SJSA1 (cell line): Measurements from ENCODE around the gene ZFP36. TPM values are rescaled to one million over a fixed set of nuclear protein-coding genes. Genes with fewer than 3 reads are reported as not detected.

Source experiments
- DNase-seq, 2 experiments: peaks; one replicate each; pipeline ENCODE4 v3.0.0-alpha.2; 2015 to 2020; ENCODE audit warnings: low spot score in 2 of 2, low read depth in 1 of 2
- H3K27ac ChIP-seq: fragments of 250-450 bp; sonication (Bioruptor Pico); 2 replicates; pipeline ENCODE4 v1.5.1; 2020; ENCODE audit warnings: mild to moderate bottlenecking, moderate library complexity
- H3K27me3 ChIP-seq: fragments of 250-450 bp; sonication (Bioruptor Pico); replicated peaks from 2 replicates; pipeline ENCODE4 v1.5.1; 2020; ENCODE audit warnings: mild to moderate bottlenecking, moderate library complexity
- H3K36me3 ChIP-seq: fragments of 250-450 bp; sonication (Bioruptor Pico); 2 replicates; pipeline ENCODE4 v1.5.1; 2020; ENCODE audit warnings: mild to moderate bottlenecking
- H3K4me1 ChIP-seq: fragments of 250-450 bp; sonication (Bioruptor Pico); replicated peaks from 2 replicates; pipeline ENCODE4 v1.6.1; 2021; ENCODE audit warnings: mild to moderate bottlenecking
- H3K4me3 ChIP-seq: fragments of 250-450 bp; sonication (Bioruptor Pico); 2 replicates; pipeline ENCODE4 v1.5.1; 2020; ENCODE audit warnings: mild to moderate bottlenecking
- H3K9me3 ChIP-seq: fragments of 250-450 bp; sonication (Bioruptor Pico); replicated peaks from 2 replicates; pipeline ENCODE4 v1.5.1; 2020; ENCODE audit warnings: mild to moderate bottlenecking
- total RNA-seq: library from RNA; depleted of rRNA; stranded (reverse); fragments of >200 nt; shearing (Covaris generic); gene quantifications from 2 replicates; pipeline ENCODE4 v1.2.3, GENCODE V29; 2014

The ZFP36 gene
- total RNA-seq, 1 experiment from 2014 or later = 4.3 TPM

- peaks cover 18% of the 10 kb centered on the region for H3K36me3 ChIP-seq
- H3K4me3 ChIP-seq = peak overlapping the region; percentile 81
- peaks cover 62% of the 10 kb centered on the region for H3K4me1 ChIP-seq
- no peaks in the 10 kb centered on the region for H3K9me3 ChIP-seq
- no peaks in the 10 kb centered on the region for H3K27me3 ChIP-seq
- no peak for DNase-seq
- no peak overlapping the region for H3K27ac ChIP-seq
These were observed 540 bp upstream of the ZFP36 start for GRCh38 chr19:39405958-39406655.

- DNase-seq = no peak
- H3K4me1 ChIP-seq = peaks cover 57% of the 10 kb centered on the region
- peak overlapping the region; percentile 62 for H3K27ac ChIP-seq
- peaks cover 18% of the 10 kb centered on the region for H3K36me3 ChIP-seq
- H3K4me3 ChIP-seq = peak overlapping the region; percentile 81
- H3K9me3 ChIP-seq = no peaks in the 10 kb centered on the region
- H3K27me3 ChIP-seq = no peaks in the 10 kb centered on the region
These were observed 688 bp downstream of the ZFP36 start for GRCh38 chr19:39407410-39407659.

- no peaks in the 10 kb centered on the region for H3K27me3 ChIP-seq
- H3K9me3 ChIP-seq = no peaks in the 10 kb centered on the region
- H3K4me1 ChIP-seq = peaks cover 52% of the 10 kb centered on the region
- DNase-seq = peak in 1 of 2 experiments; percentile 46
- H3K36me3 ChIP-seq = peaks cover 21% of the 10 kb centered on the region
- H3K27ac ChIP-seq = no peak overlapping the region
- peak overlapping the region; percentile 81 for H3K4me3 ChIP-seq
These were observed 1.2 kb downstream of the ZFP36 start for GRCh38 chr19:39407660-39408391.

- DNase-seq = no peak
These were observed 2.0 kb downstream of the ZFP36 start for GRCh38 chr19:39408392-39409207.

GRCh38 chr19:39409208-39410016 lies 2.8 kb downstream of the ZFP36 start:
- peaks cover 45% of the 10 kb centered on the region for H3K4me1 ChIP-seq
- DNase-seq = peak; percentile 54 to 73
- no peaks in the 10 kb centered on the region for H3K27me3 ChIP-seq
- peaks cover 30% of the 10 kb centered on the region for H3K36me3 ChIP-seq
- no peaks in the 10 kb centered on the region for H3K9me3 ChIP-seq
- peak overlapping the region; percentile 49 for H3K4me3 ChIP-seq
- peak overlapping the region; percentile 91 for H3K27ac ChIP-seq

More at GRCh38 chr19:39408392-39409207, 2.0 kb downstream of the ZFP36 start:
- peak overlapping the region; percentile 81; the same call in 1 of the 2 replicates for H3K4me3 ChIP-seq
- no peaks in the 10 kb centered on the region for H3K9me3 ChIP-seq
- H3K27me3 ChIP-seq = no peaks in the 10 kb centered on the region
- no peak overlapping the region; the same call in 1 of the 2 replicates for H3K27ac ChIP-seq
- H3K4me1 ChIP-seq = peaks cover 45% of the 10 kb centered on the region
- H3K36me3 ChIP-seq = peaks cover 24% of the 10 kb centered on the region

- Histone ChIP-seq H3K27me3 (no peaks in the 10 kb centered on the region), H3K27ac (peak overlapping the region; percentile 91), H3K9me3 (no peaks in the 10 kb centered on the region), H3K36me3 (peaks cover 38% of the 10 kb centered on the region), H3K4me1 (peaks cover 53% of the 10 kb centered on the region), H3K4me3 (peak overlapping the region; percentile 49)
- peak in 1 of 2 experiments; percentile 67 for DNase-seq
These were observed 3.6 kb downstream of the ZFP36 start for GRCh38 chr19:39410017-39410830.

- H3K9me3 ChIP-seq = no peaks in the 10 kb centered on the region
- DNase-seq = no peak
- peaks cover 53% of the 10 kb centered on the region for H3K4me1 ChIP-seq
- H3K27ac ChIP-seq = no peak overlapping the region
- no peak overlapping the region for H3K4me3 ChIP-seq
- H3K27me3 ChIP-seq = no peaks in the 10 kb centered on the region
- peaks cover 44% of the 10 kb centered on the region for H3K36me3 ChIP-seq
These were observed 4.1 kb downstream of the ZFP36 start for GRCh38 chr19:39410831-39411080.

- H3K36me3 ChIP-seq = peaks cover 49% of the 10 kb centered on the region
- DNase-seq = no peak
- H3K27me3 ChIP-seq = no peaks in the 10 kb centered on the region
- H3K4me1 ChIP-seq = peaks cover 52% of the 10 kb centered on the region
- no peak overlapping the region for H3K4me3 ChIP-seq
- no peaks in the 10 kb centered on the region for H3K9me3 ChIP-seq
- no peak overlapping the region for H3K27ac ChIP-seq
These were observed 4.6 kb downstream of the ZFP36 start for GRCh38 chr19:39411081-39411831.

- Histone ChIP-seq H3K36me3 (peaks cover 53% of the 10 kb centered on the region), H3K27me3 (no peaks in the 10 kb centered on the region), H3K4me1 (peaks cover 50% of the 10 kb centered on the region), H3K4me3 (peak overlapping the region; percentile 9), H3K9me3 (no peaks in the 10 kb centered on the region), H3K27ac (no peak overlapping the region)
- peak in 1 of 2 experiments; percentile 93 for DNase-seq
These were observed 5.1 kb downstream of the ZFP36 start for GRCh38 chr19:39411832-39412099.

GRCh38 chr19:39412100-39412866 lies 5.6 kb downstream of the ZFP36 start, which contains the start of gene PLEKHG2:
TSS of gene PLEKHG2 (plus strand) at chr19:39412669. CDS start at chr19:39414087, 1,418 bp downstream.
- peaks cover 54% of the 10 kb centered on the region for H3K36me3 ChIP-seq
- H3K9me3 ChIP-seq = no peaks in the 10 kb centered on the region
- H3K4me3 ChIP-seq = peak within 1 kb of the TSS; percentile 68
- peak; percentile 99 to 100 for DNase-seq
- H3K27ac ChIP-seq = peak within 1 kb of the TSS; percentile 80
- H3K4me1 ChIP-seq = peaks cover 50% of the 10 kb centered on the region
- H3K27me3 ChIP-seq = no peaks in the 10 kb centered on the region

GRCh38 chr19:39412867-39413271 lies 6.2 kb downstream of the ZFP36 start:
- peak in 1 of 2 experiments; percentile 70 for DNase-seq
- H3K4me3 ChIP-seq = peak overlapping the region; percentile 68

More at GRCh38 chr19:39412867-39413271, 6.2 kb downstream of the ZFP36 start:
- Histone ChIP-seq H3K9me3 (no peaks in the 10 kb centered on the region), H3K27ac (peak overlapping the region; percentile 80), H3K36me3 (peaks cover 55% of the 10 kb centered on the region), H3K27me3 (no peaks in the 10 kb centered on the region), H3K4me1 (peaks cover 48% of the 10 kb centered on the region)
